ENCODE measurements around the gene THBS3.

The THBS3 gene

DNA sequence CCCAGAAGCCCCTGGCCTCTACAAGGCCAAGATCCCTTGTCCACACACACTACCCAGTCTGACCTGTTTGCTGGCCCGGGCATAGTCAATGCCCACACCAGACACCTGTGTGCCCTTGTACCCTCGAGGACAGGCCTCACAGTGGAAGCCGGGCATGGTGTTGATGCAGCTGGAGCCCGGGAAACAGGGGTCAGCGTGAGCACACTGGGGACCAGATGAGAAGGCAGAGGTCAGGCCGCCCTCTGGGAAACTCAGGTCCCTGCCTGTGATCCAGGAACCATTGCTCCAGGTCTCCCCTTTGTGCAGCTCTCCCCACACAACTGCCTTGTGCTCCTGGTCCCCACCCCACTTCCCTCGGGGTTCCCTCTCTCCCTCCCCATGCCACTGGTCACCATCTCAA lies 5.5 kb downstream of the THBS3 start:
- H3K36me3 ChIP-seq = peaks cover 68% of the 10 kb centered on the region
- TF ChIP-seq, protein P1, sequence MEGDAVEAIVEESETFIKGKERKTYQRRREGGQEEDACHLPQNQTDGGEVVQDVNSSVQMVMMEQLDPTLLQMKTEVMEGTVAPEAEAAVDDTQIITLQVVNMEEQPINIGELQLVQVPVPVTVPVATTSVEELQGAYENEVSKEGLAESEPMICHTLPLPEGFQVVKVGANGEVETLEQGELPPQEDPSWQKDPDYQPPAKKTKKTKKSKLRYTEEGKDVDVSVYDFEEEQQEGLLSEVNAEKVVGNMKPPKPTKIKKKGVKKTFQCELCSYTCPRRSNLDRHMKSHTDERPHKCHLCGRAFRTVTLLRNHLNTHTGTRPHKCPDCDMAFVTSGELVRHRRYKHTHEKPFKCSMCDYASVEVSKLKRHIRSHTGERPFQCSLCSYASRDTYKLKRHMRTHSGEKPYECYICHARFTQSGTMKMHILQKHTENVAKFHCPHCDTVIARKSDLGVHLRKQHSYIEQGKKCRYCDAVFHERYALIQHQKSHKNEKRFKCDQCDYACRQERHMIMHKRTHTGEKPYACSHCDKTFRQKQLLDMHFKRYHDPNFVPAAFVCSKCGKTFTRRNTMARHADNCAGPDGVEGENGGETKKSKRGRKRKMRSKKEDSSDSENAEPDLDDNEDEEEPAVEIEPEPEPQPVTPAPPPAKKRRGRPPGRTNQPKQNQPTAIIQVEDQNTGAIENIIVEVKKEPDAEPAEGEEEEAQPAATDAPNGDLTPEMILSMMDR (IDR thresholded peaks at IDR 0.05; ENCODE audit: low read depth, low read length) = no peak
- no peak overlapping the region for H3K4me3 ChIP-seq (ENCODE audit: low read depth, low read length)
- no peaks in the 10 kb centered on the region for H3K9me3 ChIP-seq (ENCODE audit: severe bottlenecking)
- no peak overlapping the region for H3K27ac ChIP-seq
- no peaks in the 10 kb centered on the region for H3K27me3 ChIP-seq (ENCODE audit: insufficient read depth, low read depth, severe bottlenecking)
- DNase-seq = no peak

- peaks cover 81% of the 10 kb centered on the region for H3K36me3 ChIP-seq
- TF ChIP-seq, protein P1 (IDR thresholded peaks at IDR 0.05; ENCODE audit: low read depth, low read length) = no peak
- H3K4me3 ChIP-seq (ENCODE audit: low read depth, low read length) = no peak overlapping the region
These were observed 6.8 kb downstream of the THBS3 start for GRCh38 chr1:155200920-155201319.

DNA sequence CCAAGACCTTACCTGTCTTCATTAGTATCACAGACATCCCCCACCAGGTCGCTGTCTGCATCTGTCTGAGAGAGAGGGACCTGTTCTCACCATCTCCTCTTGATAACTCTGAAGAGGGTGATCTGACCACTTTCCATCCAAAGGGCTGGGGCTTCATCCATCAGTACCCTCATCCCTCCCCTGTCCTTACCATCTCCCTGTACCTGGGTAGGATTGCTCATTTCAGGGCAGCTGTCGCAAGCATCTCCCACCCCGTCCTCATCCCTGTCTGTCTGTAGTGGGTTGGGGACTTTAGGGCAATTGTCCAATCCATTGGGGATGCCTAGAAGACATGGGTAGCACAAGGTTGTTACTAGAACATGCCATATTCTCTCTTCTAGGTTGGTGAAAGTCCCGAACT lies 7.9 kb downstream of the THBS3 start:
- Histone ChIP-seq H3K36me3 (peaks cover 85% of the 10 kb centered on the region), H3K9me3 (ENCODE audit: severe bottlenecking) (no peaks in the 10 kb centered on the region), H3K4me3 (ENCODE audit: low read depth, low read length) (no peak overlapping the region), H3K27ac (no peak overlapping the region), H3K27me3 (ENCODE audit: insufficient read depth, low read depth, severe bottlenecking) (no peaks in the 10 kb centered on the region)
- TF ChIP-seq, protein P1 (IDR thresholded peaks at IDR 0.05; ENCODE audit: low read depth, low read length) = no peak
- DNase-seq = no peak

More at GRCh38 chr1:155200920-155201319, 6.8 kb downstream of the THBS3 start:
- no peak for DNase-seq
- no peaks in the 10 kb centered on the region for H3K27me3 ChIP-seq (ENCODE audit: insufficient read depth, low read depth, severe bottlenecking)
- no peaks in the 10 kb centered on the region for H3K9me3 ChIP-seq (ENCODE audit: severe bottlenecking)
- H3K27ac ChIP-seq = no peak overlapping the region

DNA sequence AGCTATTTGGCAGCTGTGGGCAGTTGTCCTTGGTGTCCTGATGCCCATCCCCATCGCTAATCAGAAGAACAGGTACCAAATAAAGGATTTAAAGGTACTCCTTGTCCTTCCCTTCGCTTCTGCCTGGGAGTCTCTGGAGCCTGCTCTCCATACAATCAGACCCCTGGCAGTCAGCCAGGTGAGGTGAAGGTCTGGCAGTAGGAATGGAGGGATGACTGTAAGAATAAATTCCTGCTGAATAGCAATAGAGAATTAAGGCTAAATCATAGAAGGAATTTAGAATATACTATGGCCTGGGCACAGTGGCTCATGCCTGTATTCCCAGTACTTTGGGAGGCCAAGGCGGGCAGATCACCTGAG lies 9.2 kb downstream of the THBS3 start:
- Histone ChIP-seq H3K4me3 (ENCODE audit: low read depth, low read length) (no peak overlapping the region), H3K27me3 (ENCODE audit: insufficient read depth, low read depth, severe bottlenecking) (no peaks in the 10 kb centered on the region), H3K27ac (no peak overlapping the region), H3K36me3 (peaks cover 82% of the 10 kb centered on the region), H3K9me3 (ENCODE audit: severe bottlenecking) (no peaks in the 10 kb centered on the region)
- no peak for DNase-seq
- TF ChIP-seq, protein P1 (IDR thresholded peaks at IDR 0.05; ENCODE audit: low read depth, low read length) = no peak

GRCh38 chr1:155197901-155198546 lies 9.7 kb downstream of the THBS3 start:
- no peak overlapping the region for H3K27ac ChIP-seq
- peaks cover 78% of the 10 kb centered on the region for H3K36me3 ChIP-seq

More at GRCh38 chr1:155197901-155198546, 9.7 kb downstream of the THBS3 start:
- TF ChIP-seq, protein P1 (IDR thresholded peaks at IDR 0.05; ENCODE audit: low read depth, low read length) = no peak
- Histone ChIP-seq H3K9me3 (ENCODE audit: severe bottlenecking) (no peaks in the 10 kb centered on the region), H3K4me3 (ENCODE audit: low read depth, low read length) (no peak overlapping the region), H3K27me3 (ENCODE audit: insufficient read depth, low read depth, severe bottlenecking) (no peaks in the 10 kb centered on the region)
- no peak for DNase-seq

All from WERI-Rb-1 (cell line).